Fibroblast of skin of abdomen (primary cell): ENCODE data around the gene IGF2R.
"Not testable (repeated sequence)": the region's sequence is repeated elsewhere in the genome, so short reads cannot be mapped to it uniquely, and the experiment has no call there.

ENCODE experiments used
- DNase-seq: peaks from one replicate; pipeline ENCODE4 v3.0.0-alpha.2; 2013

Gene IGF2R

DNA sequence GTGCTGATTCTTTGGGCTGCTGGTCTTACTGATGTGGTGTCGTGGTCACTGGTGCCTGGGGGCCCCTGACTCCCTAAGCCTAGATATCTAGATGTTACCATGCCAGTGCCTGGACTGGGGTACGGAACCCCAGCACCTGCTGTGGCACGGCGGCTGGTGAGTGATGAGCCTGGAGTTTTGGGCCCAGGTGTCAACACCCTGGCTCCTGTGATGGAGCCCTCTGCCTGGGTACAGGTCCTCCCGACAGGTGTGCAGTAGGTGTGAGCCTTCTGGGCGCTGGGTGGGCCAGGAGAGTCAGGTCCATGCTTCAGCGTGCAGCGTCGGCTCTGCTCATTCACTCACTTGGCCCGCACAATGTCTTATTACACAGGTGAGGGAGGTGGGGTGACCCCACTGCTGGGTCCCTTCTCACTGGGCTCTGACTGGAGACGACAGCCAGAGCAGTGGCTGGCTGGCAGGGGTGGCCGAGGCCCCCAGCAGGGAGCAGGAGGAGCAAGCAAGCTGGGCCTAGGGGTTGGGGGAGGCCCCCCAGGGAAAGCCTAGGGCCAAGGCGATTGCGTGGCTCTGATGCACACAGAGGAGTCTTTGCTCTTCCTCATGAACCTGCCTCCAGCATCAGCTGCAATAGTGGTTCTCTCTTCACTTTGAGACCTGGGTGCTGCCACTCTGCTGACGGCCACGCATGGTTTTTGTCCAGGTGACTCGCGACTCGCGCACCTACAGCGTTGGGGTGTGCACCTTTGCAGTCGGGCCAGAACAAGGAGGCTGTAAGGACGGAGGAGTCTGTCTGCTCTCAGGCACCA lies 110.2 kb downstream of the IGF2R start:
- DNase-seq: no peak

GRCh38 chr6:160079686-160080043 lies 110.8 kb downstream of the IGF2R start:
- DNase-seq: no peak

DNA sequence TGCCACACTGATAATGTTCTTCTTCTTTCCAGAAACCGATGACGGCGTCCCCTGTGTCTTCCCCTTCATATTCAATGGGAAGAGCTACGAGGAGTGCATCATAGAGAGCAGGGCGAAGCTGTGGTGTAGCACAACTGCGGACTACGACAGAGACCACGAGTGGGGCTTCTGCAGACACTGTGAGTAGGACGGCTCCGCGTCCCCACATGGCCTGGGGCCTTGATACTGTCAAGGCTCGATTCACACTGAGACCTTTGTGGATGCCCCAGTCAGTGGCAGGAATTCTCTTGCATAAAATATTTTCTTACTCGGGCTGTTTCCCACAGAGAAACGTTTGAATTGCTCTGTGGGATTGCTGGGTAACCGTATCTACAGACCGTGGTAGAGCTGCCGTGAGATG lies 111.2 kb downstream of the IGF2R start:
- no peak for DNase-seq

DNA sequence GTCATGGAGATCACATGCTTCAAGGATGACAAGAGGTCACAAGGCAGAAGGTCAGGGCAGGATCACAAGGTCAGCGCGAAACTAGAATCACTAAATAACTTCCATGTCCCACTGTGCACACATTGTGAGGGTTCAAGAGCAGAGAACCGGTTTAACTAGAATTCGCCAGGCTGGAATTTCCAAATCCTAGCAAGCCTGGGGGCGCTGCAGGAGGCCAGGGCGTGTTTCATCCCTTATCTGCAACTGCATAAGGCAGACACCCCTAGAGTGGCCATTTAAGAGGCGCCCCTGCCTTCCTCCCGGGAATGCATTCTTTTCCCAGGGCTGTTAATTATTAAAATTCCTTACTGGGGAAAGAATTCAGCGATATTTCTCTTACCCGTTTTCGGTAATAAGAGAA lies 112.5 kb downstream of the IGF2R start:
- DNase-seq: no peak

DNA sequence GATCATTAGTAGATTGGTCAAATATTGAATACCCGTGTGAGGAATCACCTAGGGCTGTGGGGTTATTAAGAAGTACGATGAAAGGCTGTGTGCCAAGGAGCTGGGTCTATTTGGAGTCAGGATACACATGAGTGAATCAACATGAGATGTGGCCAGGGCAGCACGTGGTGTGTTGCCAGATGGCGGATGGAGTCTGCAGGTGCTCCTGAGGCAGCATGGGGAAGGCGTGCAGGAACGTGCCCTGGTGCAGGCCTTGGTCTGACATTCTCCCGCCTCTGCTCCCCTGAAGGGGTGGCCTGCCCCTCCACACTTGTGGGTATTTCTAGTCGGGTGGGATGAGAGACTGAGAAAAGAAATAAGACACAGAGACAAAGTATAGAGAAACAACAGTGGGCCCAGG lies 113.7 kb downstream of the IGF2R start:
- DNase-seq: no peak

GRCh38 chr6:160084198-160084776 lies 115.4 kb downstream of the IGF2R start:
- no peak for DNase-seq

DNA sequence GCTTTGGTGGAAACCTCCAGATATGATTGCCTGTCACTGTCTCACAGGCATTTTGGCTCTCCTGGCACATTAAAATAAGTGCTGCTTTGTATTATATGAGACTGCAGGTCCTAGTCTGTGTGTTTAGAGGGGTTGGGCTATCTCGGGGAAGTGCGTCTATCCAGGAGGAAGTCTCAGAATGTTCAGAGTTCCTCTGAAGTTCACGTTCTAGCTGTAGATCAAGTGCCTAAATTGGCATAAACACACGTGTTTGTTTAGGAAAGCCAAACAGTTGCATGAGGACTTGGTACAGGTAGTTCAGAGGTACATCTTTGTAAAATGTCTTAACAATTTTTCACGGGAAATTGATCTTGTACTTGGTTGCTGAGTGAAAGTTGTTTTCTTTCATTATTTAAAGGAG lies 116.3 kb downstream of the IGF2R start:
- DNase-seq: no peak

GRCh38 chr6:160085713-160086505 lies 117.0 kb downstream of the IGF2R start:
- DNase-seq: no peak

- DNase-seq: no peak
These were observed 117.9 kb downstream of the IGF2R start for GRCh38 chr6:160086754-160087153.

- DNase-seq: peak; percentile 90
These were observed 119.3 kb downstream of the IGF2R start for GRCh38 chr6:160088069-160088783.

DNA sequence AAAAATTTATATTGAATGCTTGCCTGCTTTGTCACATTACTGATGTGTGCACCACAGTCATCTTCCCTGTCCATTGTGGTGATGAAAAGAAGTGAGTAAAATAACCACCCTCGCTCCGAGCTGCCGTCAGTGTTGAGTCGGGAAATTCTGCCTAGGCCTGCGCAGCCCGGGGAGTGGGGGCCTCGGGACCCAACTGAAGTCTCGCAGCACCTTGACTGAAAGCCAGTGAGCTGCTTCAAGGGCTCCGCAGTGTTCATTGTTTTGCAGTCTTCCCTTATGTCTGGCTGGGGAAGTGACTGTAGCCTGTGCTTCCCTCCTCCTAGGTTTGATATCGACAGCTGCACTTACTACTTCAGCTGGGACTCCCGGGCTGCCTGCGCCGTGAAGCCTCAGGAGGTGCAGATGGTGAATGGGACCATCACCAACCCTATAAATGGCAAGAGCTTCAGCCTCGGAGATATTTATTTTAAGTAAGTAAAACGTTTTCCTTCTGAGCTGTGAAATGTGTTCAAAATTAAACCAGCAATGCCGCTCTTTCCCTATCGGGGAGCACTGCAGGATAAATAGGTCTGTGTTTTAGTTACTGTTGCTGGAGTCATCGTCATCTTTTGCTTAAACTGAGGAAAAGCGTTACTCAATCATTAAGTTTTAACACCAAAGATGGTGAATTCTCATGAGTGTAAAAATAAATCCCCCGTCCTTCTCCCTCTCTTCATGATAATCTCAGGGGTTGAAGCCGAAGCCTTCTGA lies 120.1 kb downstream of the IGF2R start:
- no peak for DNase-seq

- DNase-seq: no peak
These were observed 120.6 kb downstream of the IGF2R start for GRCh38 chr6:160089534-160089897.

- DNase-seq: not testable (repeated sequence)
These were observed 121.8 kb downstream of the IGF2R start for GRCh38 chr6:160090442-160091239.

DNA sequence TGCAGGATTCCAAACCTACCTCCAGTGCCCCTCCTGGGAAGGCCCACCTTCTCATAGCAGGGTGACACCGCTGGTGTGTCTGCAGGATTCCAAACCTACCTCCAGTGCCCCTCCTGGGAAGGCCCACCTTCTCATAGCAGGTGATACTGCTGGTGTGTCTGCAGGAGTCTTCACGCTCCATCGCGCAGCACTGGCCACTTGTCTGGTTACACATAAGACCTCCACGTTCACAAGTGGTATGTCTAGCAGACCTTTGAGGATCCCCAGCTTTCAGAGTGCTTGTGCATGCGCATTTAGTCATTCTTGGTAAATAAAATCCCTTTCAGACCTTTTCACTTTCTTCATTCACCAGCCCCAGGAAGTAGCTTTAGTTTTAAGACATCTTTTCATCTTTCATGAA lies 123.3 kb downstream of the IGF2R start:
- DNase-seq: not testable (repeated sequence)

DNA sequence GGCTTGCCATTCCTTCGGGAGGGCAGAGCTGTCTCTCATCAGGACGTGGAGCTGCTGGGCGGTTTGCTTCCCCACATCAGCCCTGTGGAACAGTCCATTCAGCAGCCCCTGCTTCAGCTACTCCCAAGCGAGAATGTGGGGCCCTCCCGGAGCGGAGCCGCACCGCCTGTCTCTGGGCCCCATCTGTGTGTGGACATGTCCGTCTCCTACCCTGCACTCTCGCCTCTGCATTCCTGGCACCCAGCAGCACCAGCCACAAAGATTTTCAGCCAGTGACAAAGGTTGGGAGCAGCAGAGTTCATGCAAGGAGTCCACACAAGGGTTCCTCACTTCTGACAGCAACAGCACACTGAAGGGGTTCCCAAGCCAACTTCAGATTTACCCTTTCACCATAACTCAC lies 123.7 kb downstream of the IGF2R start:
- no peak for DNase-seq

DNA sequence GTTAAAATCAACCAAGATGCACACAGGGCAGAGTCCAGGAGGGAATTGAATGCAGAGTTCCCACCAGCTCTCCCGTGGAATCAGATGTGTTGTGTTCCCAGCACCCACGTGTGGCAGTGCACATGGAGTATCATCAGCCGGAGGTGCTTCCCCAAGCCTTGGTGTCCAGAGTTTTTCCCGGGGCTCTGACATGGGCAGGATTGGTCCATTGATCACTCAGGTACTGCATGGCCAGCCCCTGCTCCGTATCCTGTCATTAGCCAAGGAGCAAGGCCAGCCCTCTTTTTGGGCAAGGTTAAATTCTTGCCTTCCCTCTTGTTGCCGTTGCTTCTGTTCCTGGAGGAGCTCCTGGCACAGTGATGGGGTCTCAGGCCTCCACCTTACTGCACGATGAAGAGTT lies 124.2 kb downstream of the IGF2R start:
- DNase-seq: no peak

GRCh38 chr6:160093946-160094345 lies 125.1 kb downstream of the IGF2R start:
- no peak for DNase-seq

- DNase-seq: no peak
These were observed 126.4 kb downstream of the IGF2R start for GRCh38 chr6:160095146-160095845.

- DNase-seq: no peak
These were observed 132.7 kb downstream of the IGF2R start for GRCh38 chr6:160101277-160102205.

DNA sequence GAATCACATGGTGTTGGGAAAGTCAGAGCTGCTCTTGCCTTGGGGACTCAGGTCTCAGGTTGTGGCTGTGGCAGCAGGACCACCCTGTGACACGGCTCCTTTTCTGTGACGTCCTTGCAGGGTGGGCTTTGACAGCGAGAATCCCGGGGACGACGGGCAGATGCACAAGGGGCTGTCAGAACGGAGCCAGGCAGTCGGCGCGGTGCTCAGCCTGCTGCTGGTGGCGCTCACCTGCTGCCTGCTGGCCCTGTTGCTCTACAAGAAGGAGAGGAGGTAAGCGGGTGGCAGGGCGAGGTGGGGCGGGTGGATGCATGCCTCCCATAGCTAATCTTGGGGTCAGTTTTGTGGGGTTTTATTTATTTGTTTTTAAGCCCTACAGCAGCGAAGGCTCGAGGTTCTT lies 133.5 kb downstream of the IGF2R start:
- no peak for DNase-seq
